ENCODE data around the gene MRGPRD. TPM values are rescaled to one million over a fixed set of nuclear protein-coding genes. Genes with fewer than 3 reads are reported as not detected.
A peak's percentile ranks its signal among the peaks of the same experiment; 100 is the strongest.

MRGPRD gene, protein sequence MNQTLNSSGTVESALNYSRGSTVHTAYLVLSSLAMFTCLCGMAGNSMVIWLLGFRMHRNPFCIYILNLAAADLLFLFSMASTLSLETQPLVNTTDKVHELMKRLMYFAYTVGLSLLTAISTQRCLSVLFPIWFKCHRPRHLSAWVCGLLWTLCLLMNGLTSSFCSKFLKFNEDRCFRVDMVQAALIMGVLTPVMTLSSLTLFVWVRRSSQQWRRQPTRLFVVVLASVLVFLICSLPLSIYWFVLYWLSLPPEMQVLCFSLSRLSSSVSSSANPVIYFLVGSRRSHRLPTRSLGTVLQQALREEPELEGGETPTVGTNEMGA
- total RNA-seq: under 1 TPM in 1 of 8 experiments, not detected in 7; 0.21 TPM

DNA sequence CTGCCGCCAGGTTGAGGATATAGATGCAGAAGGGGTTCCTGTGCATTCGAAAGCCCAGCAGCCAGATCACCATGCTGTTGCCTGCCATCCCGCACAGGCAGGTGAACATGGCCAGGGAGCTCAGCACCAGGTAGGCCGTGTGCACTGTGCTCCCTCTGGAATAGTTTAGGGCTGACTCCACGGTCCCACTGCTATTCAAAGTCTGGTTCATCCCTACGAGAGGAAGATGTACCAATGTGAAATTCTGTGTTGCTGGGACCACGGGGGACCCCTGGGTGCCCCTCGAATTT, at the start of gene MRGPRD:
TSS of gene MRGPRD (minus strand) at position 211 of the 290 bp plus-strand sequence. CDS start at position 211, 0 bp downstream.
- H3K4me3 ChIP-seq: no peak within 1 kb of the TSS
- WGBS, 10 experiments: 40 to 92% (median 64%) methylated on average over 1 to 7 of the region's 8 CpGs; no CpG with 5 or more reads in 3 of the 10 experiments
- H3K4me1 ChIP-seq (replicated peaks in 1 of 2): no peaks in the 10 kb centered on the region
- H3K27ac ChIP-seq: no peak within 1 kb of the TSS
- in situ Hi-C loops (cut with MboI; ENCODE audit: low pct_unique_long_range_greater_than_20kb in 2 of 9, low sequenced_read_pairs in 9 of 9, unreplicated experiment in 9 of 9): no loop called here
- ATAC-seq (replicated peaks in 6 of 8): no peak

DNA sequence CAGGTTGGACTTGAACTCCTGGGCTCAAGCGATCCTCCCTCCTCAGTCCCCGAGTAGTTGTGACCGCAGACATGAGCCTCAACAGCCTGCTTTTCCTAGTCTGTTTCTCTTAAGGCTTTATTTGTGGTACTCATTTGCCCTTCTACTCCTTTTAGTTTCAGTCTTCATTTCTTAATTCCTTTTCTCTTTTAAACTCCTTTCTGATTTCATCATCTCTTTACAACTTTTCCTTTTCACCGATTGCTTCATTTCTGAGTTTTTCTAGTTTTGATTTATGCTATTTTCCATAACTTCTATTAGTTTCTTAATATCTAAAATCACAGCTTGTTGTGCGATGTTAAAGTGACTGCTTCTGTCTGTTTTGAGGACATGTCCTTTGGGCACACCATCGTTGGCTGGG, 49.5 kb upstream of the MRGPRD start:
- Histone ChIP-seq H3K4me3 (no peak overlapping the region), H3K27ac (no peak overlapping the region), H3K4me1 (replicated peaks in 1 of 2) (no peaks in the 10 kb centered on the region)
- in situ Hi-C loops (cut with MboI; ENCODE audit: low pct_unique_long_range_greater_than_20kb in 2 of 9, low sequenced_read_pairs in 9 of 9, unreplicated experiment in 9 of 9): no loop called here
- no peak for ATAC-seq (replicated peaks in 6 of 8)
- WGBS, 10 experiments: 6 to 100% (median 87%) methylated on average over 2 to 6 of the region's 6 CpGs

DNA sequence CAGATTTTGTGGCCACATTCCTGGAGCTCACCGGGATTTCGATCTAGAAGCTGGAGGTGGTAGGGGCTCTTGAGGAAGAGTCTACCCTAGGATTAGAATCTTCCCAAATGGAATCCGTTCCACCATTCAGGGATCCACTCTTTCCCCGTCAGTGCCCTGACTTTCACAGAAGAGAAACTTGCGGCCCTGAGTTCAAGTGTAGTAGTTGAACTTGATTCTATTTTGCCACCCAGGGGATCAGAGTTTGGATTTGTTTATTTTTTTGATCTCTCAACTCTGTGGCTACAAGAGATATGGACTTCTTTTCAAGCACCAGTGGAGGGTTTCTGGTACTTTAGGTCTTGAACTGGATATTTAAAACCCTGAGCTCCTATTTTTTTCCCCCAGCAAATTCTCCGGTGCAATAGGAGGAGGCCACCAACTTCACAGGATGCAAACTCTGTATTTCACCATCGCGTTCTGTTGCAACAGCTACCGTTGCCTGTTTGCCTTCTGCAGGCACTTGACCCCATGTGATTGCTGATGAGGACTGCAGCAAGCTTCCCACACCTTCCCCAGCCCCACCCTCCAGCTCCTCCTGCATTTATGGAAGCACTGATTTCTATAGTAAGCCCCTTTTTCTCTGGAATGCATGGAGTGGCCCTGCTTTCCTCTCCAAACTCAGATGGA, 47.1 kb upstream of the MRGPRD start:
- ATAC-seq (replicated peaks in 6 of 8): peak in 2 of 8 experiments; percentile 63 to 64
- in situ Hi-C loops (cut with MboI; ENCODE audit: low pct_unique_long_range_greater_than_20kb in 2 of 9, low sequenced_read_pairs in 9 of 9, unreplicated experiment in 9 of 9): no loop called here
- WGBS, 10 experiments: 51 to 100% (median 78%) methylated on average over 1 to 5 of the region's 9 CpGs; no CpG with 5 or more reads in 4 of the 10 experiments
- Histone ChIP-seq H3K4me3 (no peak overlapping the region), H3K4me1 (replicated peaks in 1 of 2) (no peaks in the 10 kb centered on the region), H3K27ac (no peak overlapping the region)

DNA sequence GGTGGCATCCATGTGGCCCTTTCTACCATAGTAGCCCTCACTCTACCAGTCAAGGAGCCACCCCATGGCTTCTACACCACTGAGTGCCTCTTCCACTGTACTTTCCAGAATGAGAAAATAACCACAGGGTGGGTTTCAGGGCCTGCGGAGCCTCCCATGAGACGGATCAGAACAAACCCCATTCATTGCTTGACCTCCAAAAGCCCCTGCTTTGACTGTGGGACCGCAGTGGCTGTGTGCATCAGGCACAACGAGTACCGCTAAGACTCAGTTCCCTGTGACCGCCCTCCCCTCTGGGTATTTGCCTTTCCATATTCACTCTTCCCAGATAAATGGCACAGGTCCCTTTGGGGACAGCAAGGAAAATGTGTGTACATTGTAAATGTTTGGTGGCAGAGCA, 43.7 kb upstream of the MRGPRD start:
- Histone ChIP-seq H3K4me1 (replicated peaks in 1 of 2) (no peaks in the 10 kb centered on the region), H3K4me3 (no peak overlapping the region), H3K27ac (no peak overlapping the region)
- WGBS, 10 experiments: 50 to 100% (median 100%) methylated on average over 1 to 5 of the region's 6 CpGs; no CpG with 5 or more reads in 3 of the 10 experiments
- in situ Hi-C loops (cut with MboI; ENCODE audit: low pct_unique_long_range_greater_than_20kb in 2 of 9, low sequenced_read_pairs in 9 of 9, unreplicated experiment in 9 of 9): no loop called here
- no peak for ATAC-seq (replicated peaks in 6 of 8)

DNA sequence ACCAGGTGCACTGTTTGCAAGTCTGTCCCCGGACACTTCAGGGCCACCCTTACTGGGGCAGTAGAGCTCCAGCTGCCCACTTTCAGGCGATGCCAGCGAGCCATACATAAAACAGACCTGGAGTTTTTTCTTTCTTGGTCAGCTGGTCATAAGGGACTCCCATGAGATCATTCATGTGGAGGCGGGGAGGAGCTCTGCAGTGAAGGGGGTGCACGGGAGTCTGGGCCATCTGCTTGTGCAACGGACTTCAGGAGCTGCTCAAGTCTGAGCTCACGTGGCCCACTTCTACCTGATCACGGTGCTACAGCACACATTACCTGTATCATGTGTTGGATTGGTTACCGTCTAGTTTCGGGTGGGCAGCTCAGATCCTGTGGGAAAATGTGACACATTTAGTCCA, 41.5 kb upstream of the MRGPRD start:
- H3K4me3 ChIP-seq: no peak overlapping the region
- no peaks in the 10 kb centered on the region for H3K4me1 ChIP-seq (replicated peaks in 1 of 2)
- H3K27ac ChIP-seq: no peak overlapping the region
- in situ Hi-C loops (cut with MboI; ENCODE audit: low pct_unique_long_range_greater_than_20kb in 2 of 9, low sequenced_read_pairs in 9 of 9, unreplicated experiment in 9 of 9): no loop called here
- 60 to 100% (median 84%) methylated on average over 1 to 7 of the region's 10 CpGs; no CpG with 5 or more reads in 5 of the 10 experiments for WGBS, 10 experiments
- peak in 5 of 8 experiments; percentile 32 to 66 (median 39) for ATAC-seq (replicated peaks in 6 of 8)

DNA sequence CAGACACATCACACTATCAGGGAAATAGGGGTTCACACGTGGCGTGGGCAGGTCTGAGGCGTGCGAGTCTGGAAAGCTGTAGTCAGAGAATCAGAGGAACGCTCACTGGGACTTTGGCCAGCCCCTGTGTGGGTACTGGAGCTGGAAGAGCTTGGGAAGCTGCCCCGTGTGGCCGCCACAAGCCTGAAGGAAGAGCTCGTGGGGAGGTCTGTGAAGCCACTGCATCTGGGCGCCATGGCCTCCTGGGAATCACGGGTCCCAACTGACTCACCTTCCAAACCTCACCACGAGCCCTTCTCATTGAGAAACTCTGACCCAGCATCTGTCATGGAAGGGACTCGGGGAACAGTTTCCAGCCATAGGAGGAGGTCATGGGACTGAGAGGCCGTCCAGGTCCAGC, 38.1 kb upstream of the MRGPRD start:
- 0 to 83% (median 65%) methylated on average over 1 to 4 of the region's 13 CpGs; no CpG with 5 or more reads in 3 of the 10 experiments for WGBS, 10 experiments
- in situ Hi-C loops (cut with MboI; ENCODE audit: low pct_unique_long_range_greater_than_20kb in 2 of 9, low sequenced_read_pairs in 9 of 9, unreplicated experiment in 9 of 9): no loop called here
- ATAC-seq (replicated peaks in 6 of 8): no peak

DNA sequence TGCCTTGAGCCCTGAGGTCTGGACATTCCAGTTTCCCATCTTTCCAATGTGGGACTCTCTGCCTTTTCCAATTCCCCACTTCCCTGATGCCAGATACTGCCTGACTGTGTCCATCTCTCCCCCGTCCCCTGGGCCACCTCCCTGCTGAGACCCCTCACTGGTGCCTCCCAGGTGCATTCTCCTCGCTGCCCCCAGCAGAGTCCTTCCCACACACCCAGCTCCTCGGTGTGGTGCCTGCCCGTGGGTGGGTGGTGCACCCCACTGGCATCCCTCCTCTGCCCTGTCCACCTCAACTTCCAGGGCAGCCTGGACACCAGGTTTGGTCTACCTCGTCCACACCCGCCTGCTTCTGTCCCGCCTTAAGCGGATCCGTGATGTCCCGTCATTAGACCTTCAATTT, 37.2 kb upstream of the MRGPRD start:
- no peak for ATAC-seq (replicated peaks in 6 of 8)
- peaks cover 21 to 23% of the 10 kb centered on the region in 2 donors for H3K4me1 ChIP-seq (replicated peaks in 1 of 2)
- in situ Hi-C loops (cut with MboI; ENCODE audit: low pct_unique_long_range_greater_than_20kb in 2 of 9, low sequenced_read_pairs in 9 of 9, unreplicated experiment in 9 of 9): no loop called here
- no peak overlapping the region for H3K27ac ChIP-seq
- WGBS, 10 experiments: 20 to 100% (median 79%) methylated on average over 1 to 6 of the region's 10 CpGs; no CpG with 5 or more reads in 4 of the 10 experiments
- no peak overlapping the region for H3K4me3 ChIP-seq

More for the DNA sequence above, 38.1 kb upstream of the MRGPRD start:
- Histone ChIP-seq H3K27ac (no peak overlapping the region), H3K4me3 (no peak overlapping the region), H3K4me1 (replicated peaks in 1 of 2) (peaks cover 11 to 13% of the 10 kb centered on the region in 2 donors)

DNA sequence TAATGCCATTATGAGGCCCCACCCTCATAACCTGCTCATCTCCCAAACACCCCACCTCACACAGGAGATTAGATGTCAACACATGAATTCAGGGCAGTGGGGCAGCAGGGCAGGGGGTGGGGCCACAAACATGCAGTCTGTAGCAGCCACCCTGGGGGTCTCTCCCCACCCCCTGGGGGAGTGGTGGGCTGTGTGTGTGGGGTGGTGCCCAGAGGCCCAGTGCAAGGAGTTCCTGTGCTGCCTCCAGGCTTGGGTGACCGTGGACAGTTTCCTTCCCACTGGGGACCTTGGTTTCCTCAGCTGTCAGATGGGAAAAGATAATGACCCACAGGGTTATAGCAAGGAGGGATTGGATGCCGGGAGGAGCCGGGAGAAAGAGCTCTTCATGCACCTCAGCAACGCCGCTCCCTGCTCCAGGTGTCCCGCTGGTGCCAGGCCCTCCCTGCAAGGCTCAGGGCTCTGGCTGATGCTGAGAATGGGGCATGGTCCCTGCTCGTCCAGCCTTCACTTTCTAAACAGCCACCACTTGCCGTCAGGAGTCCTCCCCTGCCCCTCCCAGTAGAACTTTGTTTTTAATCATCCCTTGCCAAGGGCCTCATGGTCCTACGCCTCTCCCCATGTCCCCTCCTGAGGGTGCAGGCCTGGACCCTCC, 34.2 kb upstream of the MRGPRD start:
- no peak for ATAC-seq (replicated peaks in 6 of 8)
- H3K4me1 ChIP-seq (replicated peaks in 1 of 2): peaks cover 30 to 41% of the 10 kb centered on the region in 2 donors
- WGBS, 10 experiments: 60 to 86% (median 77%) methylated on average over 1 to 3 of the region's 9 CpGs; no CpG with 5 or more reads in 4 of the 10 experiments
- no peak overlapping the region for H3K4me3 ChIP-seq
- H3K27ac ChIP-seq: peak overlapping the region in 1 of 2 donors; percentile 54
- in situ Hi-C loops (cut with MboI; ENCODE audit: low pct_unique_long_range_greater_than_20kb in 2 of 9, low sequenced_read_pairs in 9 of 9, unreplicated experiment in 9 of 9): no loop called here

DNA sequence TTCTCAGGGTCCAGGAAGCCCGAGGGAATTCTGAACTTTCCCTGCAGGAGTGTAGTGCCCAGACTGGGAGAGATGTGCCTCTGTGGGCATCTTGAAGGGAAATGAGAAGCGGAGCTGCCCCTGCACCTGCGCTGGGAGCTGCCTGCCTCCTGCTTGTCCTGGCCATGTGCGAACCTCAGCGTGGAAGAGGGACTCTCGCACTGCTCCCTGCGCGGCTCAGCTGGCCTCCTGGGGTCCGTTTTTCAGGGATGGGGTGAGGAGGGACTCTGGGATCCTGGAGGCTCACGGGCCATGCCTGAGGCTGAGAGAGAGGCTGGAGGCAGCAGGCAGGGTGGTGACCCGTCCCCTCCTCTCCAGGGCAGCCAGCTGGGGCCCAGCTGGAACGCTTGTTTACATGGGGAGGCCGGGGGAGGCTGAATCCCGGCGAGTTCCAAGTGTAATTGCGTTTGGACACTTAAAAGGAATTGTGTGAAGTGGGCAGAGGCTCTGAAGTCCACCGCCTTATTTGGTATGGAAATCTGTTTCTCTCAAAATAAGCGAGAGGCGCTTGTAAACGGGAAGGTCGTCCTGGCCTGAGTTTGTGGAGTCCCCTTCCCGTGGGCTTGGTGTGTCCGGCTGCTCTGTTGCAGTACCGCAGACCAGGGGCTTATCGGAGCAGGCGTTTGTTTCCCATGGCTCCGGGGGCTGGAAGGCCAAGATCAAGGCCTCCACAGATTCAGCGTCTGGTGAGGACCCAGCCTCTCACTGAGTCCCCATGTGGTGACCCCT, 33.5 kb upstream of the MRGPRD start:
- ATAC-seq (replicated peaks in 6 of 8): peak in 6 of 8 experiments; percentile 1 to 66 (median 58)
- H3K4me3 ChIP-seq: no peak overlapping the region
- H3K27ac ChIP-seq: peak overlapping the region in 1 of 2 donors; percentile 54
- H3K4me1 ChIP-seq (replicated peaks in 1 of 2): peaks cover 31 to 45% of the 10 kb centered on the region in 2 donors
- in situ Hi-C loops (cut with MboI; ENCODE audit: low pct_unique_long_range_greater_than_20kb in 2 of 9, low sequenced_read_pairs in 9 of 9, unreplicated experiment in 9 of 9): no loop called here
- 0 to 68% (median 40%) methylated on average over 1 to 7 of the region's 28 CpGs; no CpG with 5 or more reads in 4 of the 10 experiments for WGBS, 10 experiments

DNA sequence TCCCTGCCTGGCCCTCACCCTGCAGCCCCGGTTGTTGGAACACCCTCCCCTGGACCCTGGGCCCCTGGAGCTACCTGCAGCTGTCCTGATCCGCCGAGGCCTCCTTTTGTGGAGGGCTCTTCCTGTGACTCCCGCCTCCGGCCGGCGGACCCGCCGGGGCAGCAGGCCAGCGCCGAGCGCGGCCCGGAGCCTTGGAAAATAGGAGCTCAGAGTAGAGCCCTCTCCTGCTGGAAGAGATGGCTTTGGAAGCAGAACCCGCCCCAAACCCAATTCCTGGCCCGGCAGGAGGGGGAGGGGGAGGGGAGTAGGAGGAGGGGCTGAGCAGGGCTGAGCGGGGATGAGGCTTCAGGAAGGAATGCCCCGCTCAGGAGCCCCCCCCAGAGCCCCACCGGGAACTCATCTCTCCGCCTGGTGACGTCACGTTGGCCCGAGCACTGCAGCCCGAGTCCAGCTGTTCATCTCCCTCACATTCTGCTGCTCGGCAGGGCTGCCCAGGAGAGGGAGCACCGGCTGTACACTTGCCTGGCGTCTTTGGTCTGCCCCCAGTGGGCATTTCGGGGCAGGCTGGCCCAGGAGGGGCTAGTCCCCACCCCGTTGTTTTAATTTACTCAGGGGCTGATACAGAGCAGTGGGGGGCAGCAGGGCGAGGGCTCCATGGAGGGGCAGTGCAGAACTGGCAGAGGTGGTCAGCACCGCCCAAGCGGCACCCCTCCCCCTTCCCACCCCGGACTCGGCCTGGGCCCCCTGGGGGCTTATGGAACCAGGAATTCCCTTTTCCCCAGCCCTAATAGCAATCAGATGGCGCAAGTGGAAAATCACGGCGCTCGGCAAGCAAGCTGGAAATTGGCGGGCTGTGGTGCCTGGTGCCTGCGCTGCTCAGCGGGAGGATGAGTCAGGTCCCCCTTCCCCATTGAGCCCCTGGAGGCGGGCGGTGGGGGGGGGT, 32.5 kb upstream of the MRGPRD start, which contains the start of gene MRGPRF:
TSS of gene MRGPRF (minus strand) at position 238 of the 943 bp plus-strand sequence. CDS start 3,345 bp downstream, outside the sequence.
- in situ Hi-C loops (cut with MboI; ENCODE audit: low pct_unique_long_range_greater_than_20kb in 2 of 9, low sequenced_read_pairs in 9 of 9, unreplicated experiment in 9 of 9): no loop called here
- H3K4me3 ChIP-seq: no peak within 1 kb of the TSS
- peak; percentile 1 to 18 (median 7) for ATAC-seq (replicated peaks in 6 of 8)
- peaks cover 39 to 55% of the 10 kb centered on the region in 2 donors for H3K4me1 ChIP-seq (replicated peaks in 1 of 2)
- no peak within 1 kb of the TSS for H3K27ac ChIP-seq
- 33 to 53% methylated on average over 3 to 8 of the region's 43 CpGs; no CpG with 5 or more reads in 8 of the 10 experiments for WGBS, 10 experiments

DNA sequence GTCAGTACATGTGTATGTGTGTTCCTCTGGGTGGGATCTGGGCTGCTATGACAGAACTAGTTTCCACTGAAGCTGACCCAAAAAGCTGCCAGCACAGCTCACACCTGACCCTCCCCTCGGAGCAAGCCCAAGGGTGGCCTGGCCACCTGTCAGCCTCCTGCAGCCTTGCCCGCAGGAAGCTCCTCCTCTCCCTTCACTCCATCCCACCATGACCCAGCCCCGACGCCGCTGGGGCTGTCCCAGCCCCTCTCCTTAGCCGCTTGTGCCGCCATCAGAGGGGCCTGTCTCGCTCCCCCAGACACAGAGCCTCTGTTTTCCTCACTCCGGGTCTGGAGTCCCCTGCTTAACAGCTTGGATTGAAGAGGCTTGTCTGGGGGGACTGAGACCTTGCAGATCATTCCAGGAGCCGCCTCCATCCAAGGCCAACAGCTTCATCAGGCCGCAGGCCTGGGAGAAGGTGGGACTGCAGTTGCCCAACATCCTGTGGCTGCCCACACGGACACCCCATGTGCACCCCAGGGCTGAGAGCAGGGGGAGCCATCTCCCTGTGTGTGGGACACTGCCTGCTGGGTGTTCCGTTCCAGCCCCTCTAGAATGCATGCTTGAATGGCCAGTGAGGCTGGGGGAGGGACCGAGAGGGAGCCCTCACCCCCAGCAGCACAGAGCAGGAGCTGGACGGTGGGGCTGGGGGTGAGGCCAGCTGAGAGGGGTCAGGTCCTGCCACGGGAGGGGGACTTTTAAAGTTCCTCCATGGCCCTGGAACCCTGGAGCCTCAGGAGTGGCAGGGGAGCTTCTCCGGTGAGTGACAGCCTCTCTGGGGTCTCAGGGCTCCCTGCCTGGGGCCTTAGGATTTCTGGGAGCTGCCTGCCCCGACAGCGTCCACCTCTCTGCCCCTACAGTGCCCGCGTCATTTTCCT, 31.6 kb upstream of the MRGPRD start:
- no peak for ATAC-seq (replicated peaks in 6 of 8)
- in situ Hi-C loops (cut with MboI; ENCODE audit: low pct_unique_long_range_greater_than_20kb in 2 of 9, low sequenced_read_pairs in 9 of 9, unreplicated experiment in 9 of 9): no loop called here
- Histone ChIP-seq H3K27ac (no peak overlapping the region), H3K4me1 (replicated peaks in 1 of 2) (peaks cover 43 to 65% of the 10 kb centered on the region in 2 donors), H3K4me3 (no peak overlapping the region)
- WGBS, 10 experiments: 60 to 95% (median 73%) methylated on average over 1 to 4 of the region's 21 CpGs; no CpG with 5 or more reads in 6 of the 10 experiments
